GM11168 (cell line): ENCODE results near the gene CST3.
"Not testable (repeated sequence)": the region's sequence is repeated elsewhere in the genome, so short reads cannot be mapped to it uniquely, and the experiment has no call there.

Experiments used
- in situ Hi-C: fragments of 300-500 bp; cut with MboI; formaldehyde crosslinking; loops from one replicate; pipeline ENCODE4 v1.12.0; 2022; ENCODE audit warnings: low sequenced_read_pairs; ENCODE audit not compliant: unreplicated experiment

Gene CST3, protein sequence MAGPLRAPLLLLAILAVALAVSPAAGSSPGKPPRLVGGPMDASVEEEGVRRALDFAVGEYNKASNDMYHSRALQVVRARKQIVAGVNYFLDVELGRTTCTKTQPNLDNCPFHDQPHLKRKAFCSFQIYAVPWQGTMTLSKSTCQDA

GRCh38 chr20:23637282-23638221 lies at the start of gene CST3:
CST3 (minus strand) TSS chr20:23637955; CDS start chr20:23637862, 93 bp downstream.
- in situ Hi-C loops, result no loop called here

DNA sequence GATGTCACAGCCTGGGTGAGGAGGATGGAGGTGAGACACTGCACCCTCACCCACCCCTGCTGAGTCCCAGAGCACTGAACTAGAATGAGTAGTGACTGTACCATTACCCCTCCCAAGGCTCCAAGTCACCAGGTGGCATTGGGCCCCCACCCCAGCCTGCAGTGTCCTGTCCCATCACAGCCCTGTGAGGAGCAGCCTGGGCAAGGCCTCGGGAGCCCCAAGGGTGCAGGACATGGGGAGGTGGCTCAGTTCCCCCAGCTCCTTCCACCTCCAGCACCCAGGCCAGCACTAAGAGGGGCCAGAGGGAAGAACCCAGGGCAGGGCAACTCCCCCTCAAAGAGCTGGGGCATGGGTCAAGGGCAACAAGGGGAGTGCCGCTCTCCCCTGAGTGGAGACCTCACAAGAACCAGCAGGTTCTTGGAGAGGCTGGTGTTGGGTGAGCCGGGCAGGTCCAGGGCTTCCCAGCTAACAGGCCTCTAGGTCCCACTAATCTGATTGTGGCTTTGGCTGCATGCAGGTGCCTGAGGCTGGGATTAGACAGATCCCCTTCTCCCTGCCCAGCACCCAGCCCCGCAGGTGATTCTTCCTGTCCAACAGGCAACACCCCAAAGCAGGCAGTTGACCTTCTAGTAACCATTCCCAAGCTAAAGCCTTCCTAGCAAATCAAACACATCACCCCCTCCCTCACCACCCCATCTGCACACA lies 48.4 kb upstream of the CST3 start:
- in situ Hi-C loops, result no loop called here

- in situ Hi-C loops, result not testable (repeated sequence)
These were observed 47.8 kb upstream of the CST3 start for GRCh38 chr20:23685529-23685896.

GRCh38 chr20:23684261-23684660 lies 46.5 kb upstream of the CST3 start:
- in situ Hi-C loops, result no loop called here

DNA sequence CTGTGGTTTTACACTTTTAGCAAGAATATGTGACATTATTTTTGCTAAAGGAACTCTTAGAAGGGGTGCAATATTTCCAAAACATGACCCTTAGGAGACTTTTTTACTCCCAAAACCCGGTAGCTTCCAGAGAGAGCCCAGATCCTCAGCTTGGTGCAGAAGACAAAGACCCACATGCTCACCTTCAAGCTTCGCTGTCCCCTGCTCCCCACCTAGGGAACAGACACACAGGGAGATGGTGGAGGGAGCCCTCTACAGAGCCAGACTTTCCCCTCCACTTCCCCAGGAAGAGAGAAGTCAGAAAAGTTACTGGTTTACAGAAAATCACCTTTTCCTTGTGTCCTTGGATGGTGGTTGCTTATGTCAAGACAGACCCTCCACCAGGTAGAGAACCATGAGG lies 46.1 kb upstream of the CST3 start:
- in situ Hi-C loops, result no loop called here

GRCh38 chr20:23683281-23683680 lies 45.5 kb upstream of the CST3 start:
- in situ Hi-C loops, result no loop called here

DNA sequence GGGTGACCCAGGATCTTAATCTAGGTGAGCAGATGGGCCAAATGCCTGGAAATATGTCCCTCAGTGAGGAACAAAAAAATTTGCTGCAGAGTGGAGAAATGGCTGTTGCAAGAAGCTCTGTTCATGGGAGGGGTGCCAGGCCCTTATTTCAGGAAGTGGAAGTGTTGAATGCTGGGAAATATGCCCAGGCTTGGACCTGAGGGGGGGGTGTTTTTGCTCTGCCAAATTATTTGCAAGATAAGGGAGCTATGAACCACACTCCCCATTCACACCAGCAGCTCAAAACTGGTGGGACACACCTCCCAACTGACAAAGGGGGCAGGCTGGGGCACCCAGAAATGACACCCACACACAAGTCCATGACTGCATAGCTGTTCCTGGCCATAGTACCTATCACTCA lies 42.4 kb upstream of the CST3 start:
- in situ Hi-C loops, result no loop called here

DNA sequence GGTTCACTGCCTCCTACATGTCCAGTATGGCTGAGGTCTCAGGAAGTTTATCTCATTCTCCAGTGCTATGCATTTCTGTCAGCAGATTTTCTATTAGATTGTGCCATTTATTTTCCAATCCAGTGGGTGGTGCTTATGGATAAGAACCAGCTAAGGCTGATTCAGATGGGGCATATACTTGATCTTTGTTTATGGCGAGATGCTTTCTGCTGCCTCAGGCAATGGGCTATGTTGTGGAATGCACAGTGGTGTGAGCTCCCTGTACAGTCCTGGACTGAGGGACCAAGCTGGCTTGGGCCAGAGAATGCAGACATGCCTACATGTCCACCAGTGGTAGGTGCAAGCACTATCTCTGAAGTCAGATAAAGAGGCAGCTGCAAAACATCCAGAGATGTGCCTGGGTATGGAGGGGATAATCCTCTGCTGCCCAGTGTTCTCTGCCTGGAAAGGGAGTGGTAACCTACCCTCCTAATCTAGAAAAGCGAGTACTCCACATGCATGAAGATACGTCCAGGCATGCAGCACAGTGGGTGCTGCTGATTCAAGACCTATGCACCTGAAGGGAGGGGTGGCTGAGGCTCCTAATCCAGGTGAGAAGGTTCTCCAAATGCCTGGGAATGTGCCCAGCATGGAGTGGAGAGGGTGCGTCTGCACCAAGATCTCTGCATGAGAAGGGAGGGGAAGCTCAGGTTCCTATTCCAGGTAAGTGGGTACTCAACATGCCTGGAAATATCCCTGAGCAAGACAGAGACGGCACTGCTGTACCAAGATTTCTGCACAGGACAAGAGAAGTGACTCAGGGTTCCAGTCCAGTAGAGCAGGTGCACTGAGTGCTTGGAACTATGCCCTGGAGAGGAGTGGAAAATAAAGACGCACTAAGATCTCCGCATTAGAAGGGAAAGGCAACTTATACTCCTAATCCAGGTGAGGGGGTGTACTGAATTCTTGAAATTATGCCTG lies 41.7 kb upstream of the CST3 start:
- in situ Hi-C loops, result no loop called here

DNA sequence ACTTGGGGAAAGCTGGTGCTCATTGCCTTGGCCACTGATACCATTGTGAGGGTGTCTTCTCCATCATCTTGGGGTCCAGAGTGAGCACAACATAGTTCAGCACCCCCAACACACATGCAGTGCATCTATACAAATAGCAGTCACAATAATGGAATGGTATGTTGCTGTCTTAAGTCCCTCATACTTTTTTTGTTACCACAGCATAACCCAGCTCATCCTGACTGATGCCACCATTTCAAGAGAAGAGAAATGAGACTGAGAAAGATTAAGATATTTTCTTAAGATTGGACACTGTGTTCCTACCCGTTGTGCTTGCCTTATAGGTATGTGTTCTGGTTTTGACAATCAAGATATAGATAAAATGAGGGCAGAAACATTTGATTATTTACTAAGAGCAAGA lies 35.5 kb upstream of the CST3 start:
- in situ Hi-C loops, result no loop called here

GRCh38 chr20:23672158-23672557 lies 34.4 kb upstream of the CST3 start:
- in situ Hi-C loops, result no loop called here

DNA sequence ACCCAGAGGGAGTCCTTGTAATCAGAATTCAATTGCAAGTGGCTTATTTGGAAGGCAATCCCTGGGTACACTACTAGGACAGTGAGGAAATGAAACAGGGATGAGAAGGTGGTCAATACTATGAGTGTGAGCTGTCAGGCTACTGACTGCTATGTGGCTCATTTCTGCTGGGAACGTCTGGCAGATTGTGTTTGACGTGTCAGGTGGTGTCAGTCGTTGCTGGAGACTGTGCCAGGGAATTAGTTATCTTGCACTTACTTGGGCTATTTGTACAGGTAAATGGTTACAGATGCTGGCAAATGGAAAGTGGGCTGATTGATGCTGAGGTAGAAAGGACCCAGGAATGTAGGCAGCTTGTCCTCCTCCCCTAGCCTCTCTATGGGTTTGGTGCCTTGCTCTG lies 33.7 kb upstream of the CST3 start:
- in situ Hi-C loops, result no loop called here

- in situ Hi-C loops, result no loop called here
These were observed 32.6 kb upstream of the CST3 start for GRCh38 chr20:23670361-23670760.

GRCh38 chr20:23669866-23670265 lies 32.1 kb upstream of the CST3 start:
- in situ Hi-C loops, result no loop called here

DNA sequence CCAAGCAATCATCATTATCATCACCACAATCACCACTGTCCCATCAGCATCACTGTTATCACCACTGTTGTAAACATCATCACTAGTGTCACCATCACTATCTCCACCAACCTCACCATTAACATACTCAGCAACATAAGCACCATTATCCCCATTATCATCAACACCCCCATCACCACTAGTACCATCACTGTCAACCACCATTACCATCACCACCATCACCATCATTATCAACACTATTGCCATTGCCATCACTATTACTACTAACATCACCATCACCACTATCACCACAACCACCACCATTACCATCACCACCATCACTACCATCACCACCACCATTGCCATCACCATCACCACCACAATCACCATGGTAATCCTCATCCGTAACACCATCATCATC lies 31.6 kb upstream of the CST3 start:
- in situ Hi-C loops, result no loop called here

DNA sequence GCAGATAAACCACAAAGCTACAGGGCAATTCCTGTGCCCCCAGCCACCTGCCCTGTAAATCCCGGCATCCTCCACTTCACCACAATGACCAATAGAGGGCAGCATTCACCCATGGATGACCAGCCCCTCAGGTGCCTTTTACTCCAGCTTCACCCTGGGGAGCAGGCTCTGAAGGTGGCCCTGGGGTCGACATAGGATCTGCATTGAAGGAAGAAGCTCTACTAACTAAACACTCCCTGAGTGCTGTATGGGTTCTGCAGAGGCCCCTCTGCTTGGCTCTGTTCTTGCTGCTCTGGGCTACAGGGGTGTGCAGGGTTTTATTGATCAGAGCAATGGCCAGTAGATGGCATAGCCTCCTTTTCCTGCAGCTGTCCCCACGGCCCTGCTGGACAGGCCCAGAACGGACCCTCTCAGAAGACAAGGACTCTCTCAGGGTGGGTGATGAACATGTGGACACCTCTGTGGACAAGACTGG lies 30.8 kb upstream of the CST3 start:
- in situ Hi-C loops, result no loop called here

DNA sequence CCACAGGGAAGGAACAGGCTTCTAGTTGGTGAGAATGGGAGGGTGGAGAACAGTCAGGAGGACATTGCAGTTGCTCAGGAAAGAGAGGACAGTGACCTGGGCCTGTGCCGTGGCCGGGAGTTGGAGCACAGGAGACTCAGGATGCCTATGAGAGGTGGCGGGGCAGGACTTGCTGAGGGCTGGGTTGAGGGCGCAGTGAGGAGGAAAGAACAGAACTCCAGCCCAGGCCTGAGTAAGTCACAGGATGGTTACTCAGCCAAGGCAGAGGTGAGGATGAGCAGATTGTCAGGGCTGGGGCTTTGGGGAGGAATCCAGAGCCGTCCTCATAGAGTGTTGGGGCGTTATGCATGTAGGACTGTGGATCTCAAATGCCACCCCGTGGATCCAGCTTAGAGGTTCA lies 29.9 kb upstream of the CST3 start:
- in situ Hi-C loops, result no loop called here

- in situ Hi-C loops, result no loop called here
These were observed 28.9 kb upstream of the CST3 start for GRCh38 chr20:23666698-23667097.

- in situ Hi-C loops, result no loop called here
These were observed 28.4 kb upstream of the CST3 start for GRCh38 chr20:23666189-23666588.

GRCh38 chr20:23664954-23665353 lies 27.2 kb upstream of the CST3 start:
- in situ Hi-C loops, result no loop called here

DNA sequence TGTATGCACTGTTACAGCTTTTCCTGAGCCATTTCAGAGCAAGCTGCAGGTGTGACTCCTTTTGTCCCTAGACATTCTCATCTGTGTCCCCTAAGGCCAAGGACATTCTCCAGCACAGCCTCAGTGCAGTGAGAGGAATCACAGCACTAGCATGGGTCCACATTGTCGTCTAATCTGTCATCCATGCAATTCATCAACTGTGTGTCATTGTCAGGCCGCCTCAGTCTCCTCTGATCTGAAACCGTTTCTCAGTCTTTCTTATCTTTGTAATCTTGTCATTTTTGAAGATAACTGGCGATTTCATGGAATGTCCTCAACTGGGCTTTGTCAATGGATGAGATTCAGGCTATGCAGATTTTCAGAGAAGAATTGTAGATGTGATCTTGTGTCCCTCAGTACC lies 26.3 kb upstream of the CST3 start:
- in situ Hi-C loops, result not testable (repeated sequence)
